ENCODE measurements around the gene SH3BP4. TPM values are rescaled to one million over a fixed set of nuclear protein-coding genes. Genes with fewer than 3 reads are reported as not detected.

SH3BP4 gene
- polyA plus RNA-seq, 1 donor (not counting 4 experiments of a cell fraction or from before 2014, with no cell fraction given): 50.4 TPM

GRCh38 chr2:234929002-234929401 lies 22.8 kb upstream of the SH3BP4 start:
- Histone ChIP-seq H3K9me3 (ENCODE audit: control insufficient read depth, low read depth, low read length) (no peaks in the 10 kb centered on the region), H4K20me1 (ENCODE audit: control insufficient read depth, extremely low read depth, insufficient read depth, low read length) (no peaks in the 10 kb centered on the region), H3K9ac (ENCODE audit: control insufficient read depth, extremely low read depth, insufficient read depth, low read length) (no peak overlapping the region), H3K79me2 (ENCODE audit: control insufficient read depth, insufficient read depth, low read length) (no peaks in the 10 kb centered on the region), H3K27ac (ENCODE audit: control insufficient read depth, insufficient read depth, low read length) (no peak overlapping the region), H3K36me3 (ENCODE audit: control insufficient read depth in 2 of 2, extremely low read depth in 1 of 2, insufficient read depth in 2 of 2, low read length in 2 of 2) (no peaks in the 10 kb centered on the region), H3K4me2 (ENCODE audit: control insufficient read depth, extremely low read depth, insufficient read depth, low read depth, low read length) (no peak overlapping the region), H3K4me3 (ENCODE audit: control insufficient read depth in 2 of 3, extremely low read depth in 1 of 3, insufficient read depth in 2 of 3, low read depth in 1 of 3, low read length in 3 of 3) (no peak overlapping the region), H3K9me1 (ENCODE audit: control insufficient read depth, extremely low read depth, insufficient read depth, low read length) (no peaks in the 10 kb centered on the region), H3K27me3 (ENCODE audit: control insufficient read depth, extremely low read depth, insufficient read depth, low read length) (peaks cover 4% of the 10 kb centered on the region), H3K4me1 (ENCODE audit: control insufficient read depth, extremely low read depth, insufficient read depth, low read length) (no peaks in the 10 kb centered on the region), H2AFZ (ENCODE audit: control insufficient read depth, low read length) (no peak overlapping the region)
- DNase-seq (ENCODE audit: low read depth, low spot score): no peak
- TF ChIP-seq EZH2 (IDR thresholded peaks at IDR 0.05; ENCODE audit: low read length) (no peak), CTCF (optimal IDR thresholded peaks at IDR 0.05 in 1 of 3, IDR thresholded peaks at IDR 0.05 in 1 of 3, conservative IDR thresholded peaks at IDR 0.05 in 1 of 3; ENCODE audit: extremely low read depth in 1 of 3, insufficient read depth in 2 of 3, low read length in 3 of 3) (no peak)
- dilution Hi-C loops (cut with MboI; ENCODE audit: extremely low pct_ligation_motif_present, low sequenced_read_pairs): no loop called here
- FAIRE-seq: no peak

GRCh38 chr2:234930397-234930796 lies 21.4 kb upstream of the SH3BP4 start:
- H2AFZ ChIP-seq (ENCODE audit: control insufficient read depth, low read length): no peak overlapping the region
- peaks cover 4% of the 10 kb centered on the region for H3K27me3 ChIP-seq (ENCODE audit: control insufficient read depth, extremely low read depth, insufficient read depth, low read length)
- no peak overlapping the region for H3K9ac ChIP-seq (ENCODE audit: control insufficient read depth, extremely low read depth, insufficient read depth, low read length)
- DNase-seq (ENCODE audit: low read depth, low spot score) (no peak), FAIRE-seq (no peak)
- no peaks in the 10 kb centered on the region for H3K9me3 ChIP-seq (ENCODE audit: control insufficient read depth, low read depth, low read length)
- H3K36me3 ChIP-seq (ENCODE audit: control insufficient read depth in 2 of 2, extremely low read depth in 1 of 2, insufficient read depth in 2 of 2, low read length in 2 of 2): no peaks in the 10 kb centered on the region
- no peaks in the 10 kb centered on the region for H4K20me1 ChIP-seq (ENCODE audit: control insufficient read depth, extremely low read depth, insufficient read depth, low read length)
- H3K9me1 ChIP-seq (ENCODE audit: control insufficient read depth, extremely low read depth, insufficient read depth, low read length): no peaks in the 10 kb centered on the region
- no peak overlapping the region for H3K4me2 ChIP-seq (ENCODE audit: control insufficient read depth, extremely low read depth, insufficient read depth, low read depth, low read length)
- no peaks in the 10 kb centered on the region for H3K79me2 ChIP-seq (ENCODE audit: control insufficient read depth, insufficient read depth, low read length)
- H3K27ac ChIP-seq (ENCODE audit: control insufficient read depth, insufficient read depth, low read length): no peak overlapping the region
- dilution Hi-C loops (cut with MboI; ENCODE audit: extremely low pct_ligation_motif_present, low sequenced_read_pairs): no loop called here
- no peak overlapping the region for H3K4me3 ChIP-seq (ENCODE audit: control insufficient read depth in 2 of 3, extremely low read depth in 1 of 3, insufficient read depth in 2 of 3, low read depth in 1 of 3, low read length in 3 of 3)
- no peak for TF ChIP-seq CTCF (optimal IDR thresholded peaks at IDR 0.05 in 1 of 3, IDR thresholded peaks at IDR 0.05 in 1 of 3, conservative IDR thresholded peaks at IDR 0.05 in 1 of 3; ENCODE audit: extremely low read depth in 1 of 3, insufficient read depth in 2 of 3, low read length in 3 of 3)
- TF ChIP-seq EZH2 (IDR thresholded peaks at IDR 0.05; ENCODE audit: low read length): no peak
- no peaks in the 10 kb centered on the region for H3K4me1 ChIP-seq (ENCODE audit: control insufficient read depth, extremely low read depth, insufficient read depth, low read length)
